NCI-H82 treated with DMSO at 0.1 percent for 48 hours (cell line): ENCODE data around the gene NPRL2.

ENCODE experiments used
- DNase-seq: peaks from one replicate; lab custom pipeline; 2025; ENCODE audit not compliant: unreplicated experiment; lab: John Stamatoyannopoulos, UW

NPRL2 gene

DNA sequence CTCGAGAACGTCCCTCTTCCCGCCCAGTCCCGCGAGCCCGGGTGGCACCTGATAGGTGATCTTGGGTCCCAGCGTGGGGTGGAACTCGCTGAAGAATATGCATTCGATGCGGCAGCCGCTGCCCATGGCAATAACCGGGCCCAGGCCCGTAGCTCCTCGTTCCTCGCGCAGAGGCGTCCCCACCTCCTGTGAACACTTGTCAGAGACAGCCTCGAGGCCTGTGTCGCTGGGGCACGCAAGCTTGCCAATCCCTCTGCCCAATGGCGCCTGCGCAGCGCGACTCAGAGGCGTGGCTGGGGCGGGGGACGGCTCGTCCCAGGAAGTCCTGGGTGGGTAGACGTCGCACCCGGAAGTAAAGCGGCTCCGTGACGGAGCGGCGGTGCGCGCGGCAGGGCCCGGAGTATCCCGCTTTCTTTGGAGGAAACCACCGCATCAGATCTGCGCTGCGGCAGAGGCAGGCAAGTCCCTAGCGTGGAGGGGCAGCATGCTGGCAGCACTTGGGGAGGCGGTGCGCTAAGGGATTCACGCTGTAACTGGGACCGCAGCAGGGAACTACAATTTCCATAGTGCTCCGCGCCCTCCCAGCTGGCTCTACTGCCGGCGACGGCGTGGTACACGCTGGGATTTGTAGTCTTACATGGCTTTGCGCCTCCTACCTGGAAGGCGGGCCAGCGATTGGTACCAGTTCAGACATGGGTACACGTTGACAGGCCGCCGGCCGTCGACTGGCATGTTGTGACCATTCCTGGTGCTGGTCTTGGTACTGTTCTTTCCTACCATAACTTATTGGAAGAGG lies at the start of gene NPRL2, which contains the start of gene CYB561D2:
Gene NPRL2, minus strand, starts transcription at position 249 of the 796 bp plus-strand sequence. Its CDS starts 123 bp downstream, at position 126.
Gene CYB561D2, plus strand, starts transcription at position 336 of the 796 bp plus-strand sequence. CDS start 572 bp downstream, outside the sequence.
- DNase-seq, result peak; percentile 62

DNA sequence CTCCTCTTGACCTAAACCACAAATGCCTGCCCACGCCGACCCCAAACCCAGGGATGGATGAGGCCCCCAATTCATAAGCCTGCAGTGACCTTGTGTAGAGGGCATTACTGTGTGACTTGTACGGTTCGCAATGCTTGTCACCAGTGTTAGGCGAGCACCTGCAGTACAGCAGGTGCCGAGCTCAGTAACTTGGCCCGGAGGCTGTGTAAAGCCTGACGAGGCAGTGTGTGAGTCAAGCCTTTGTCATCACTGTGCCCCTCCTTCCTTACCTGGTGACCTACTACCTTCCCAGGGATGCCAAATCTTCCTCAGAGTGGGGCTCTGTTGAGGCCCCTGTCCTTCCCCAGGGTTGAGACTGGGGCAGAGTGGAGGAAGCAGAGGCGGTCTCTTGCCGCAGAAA lies 45.9 kb upstream of the NPRL2 start:
- no peak for DNase-seq

DNA sequence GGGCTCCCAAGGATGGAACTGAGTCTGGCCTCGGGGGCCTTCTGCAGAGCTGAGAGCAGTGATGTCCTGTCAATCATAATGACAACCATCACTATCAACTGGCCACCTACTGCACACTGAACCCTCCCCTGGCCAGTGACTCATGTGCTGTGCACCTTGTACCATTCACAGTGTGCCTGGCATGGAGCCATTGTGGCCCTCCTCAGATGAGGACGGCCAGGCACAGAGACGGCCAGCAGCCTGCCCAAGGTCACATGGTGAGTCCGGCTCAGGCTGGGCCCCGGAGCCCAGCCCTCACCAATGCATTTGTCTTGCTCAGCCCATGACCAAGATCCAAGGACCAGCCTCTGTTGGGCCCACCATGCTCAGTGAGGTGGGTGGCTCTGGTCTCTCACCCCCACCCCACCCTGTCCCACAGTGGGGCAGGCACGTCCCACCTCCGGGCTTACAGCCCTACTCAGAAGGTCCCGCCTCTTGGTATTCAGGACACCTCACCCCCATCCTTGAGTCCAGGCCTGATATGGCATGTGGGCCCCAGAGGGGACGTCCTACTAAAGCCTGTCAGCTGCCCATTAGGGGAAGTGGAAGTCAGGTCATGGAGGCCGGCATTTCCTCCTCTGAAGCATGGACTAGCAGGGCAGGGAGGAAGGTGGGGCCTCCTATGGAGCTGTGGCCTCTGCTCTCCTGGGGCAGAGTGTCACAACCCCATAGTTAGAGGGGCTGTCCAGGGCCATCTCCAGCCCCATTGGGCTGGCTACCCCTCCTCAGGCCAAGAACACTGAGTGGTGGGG lies 44.7 kb upstream of the NPRL2 start:
- DNase-seq, result no peak

DNA sequence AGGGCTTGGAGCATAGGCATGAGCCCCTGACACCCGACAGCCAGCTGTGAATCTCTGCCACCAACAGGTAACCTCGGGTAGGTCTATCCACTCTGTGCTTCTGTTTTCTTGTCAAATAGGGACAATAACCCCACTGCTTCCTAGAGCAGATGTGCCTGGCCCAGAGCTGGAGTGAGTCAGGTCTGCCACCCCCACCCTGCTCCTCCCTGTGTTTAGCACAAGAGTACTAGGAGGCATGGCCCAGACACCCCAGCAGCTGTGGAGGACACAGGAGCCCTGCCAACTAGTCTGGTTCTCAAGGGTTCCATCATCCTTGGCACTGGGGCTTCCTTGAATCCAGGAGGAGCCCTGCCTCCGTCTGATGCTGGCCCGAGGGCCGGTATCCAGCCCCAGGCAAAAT lies 42.5 kb upstream of the NPRL2 start:
- no peak for DNase-seq

DNA sequence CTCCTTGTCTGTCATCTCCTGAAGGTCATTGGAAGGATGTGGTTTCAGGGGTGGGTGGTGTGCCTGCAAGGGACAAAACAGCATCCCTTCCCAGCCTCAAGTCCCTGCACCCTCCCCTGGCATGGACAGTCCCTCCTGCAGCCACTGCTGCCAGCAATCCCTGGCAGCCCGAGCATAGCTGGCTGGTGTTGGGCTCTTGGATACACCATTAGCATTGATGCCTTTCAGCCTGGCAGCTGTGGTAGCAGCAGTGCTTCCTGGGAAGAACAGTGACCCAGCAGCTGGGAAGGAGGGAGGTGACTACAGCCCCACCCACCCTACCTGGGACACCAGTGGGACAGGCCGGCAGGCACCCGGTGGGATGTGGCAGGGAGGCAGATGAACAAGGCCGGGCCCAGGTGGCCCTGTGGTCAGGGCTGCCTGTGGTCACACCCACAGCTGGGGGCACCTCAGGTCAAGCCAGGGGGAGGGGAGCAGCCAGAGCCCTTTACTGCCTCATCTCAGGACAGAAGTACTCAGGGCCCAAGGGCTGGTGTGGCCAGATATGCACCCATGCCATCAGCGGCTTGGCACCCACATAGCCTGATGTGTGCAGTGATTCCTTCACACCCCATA lies 41.6 kb upstream of the NPRL2 start:
- no peak for DNase-seq

DNA sequence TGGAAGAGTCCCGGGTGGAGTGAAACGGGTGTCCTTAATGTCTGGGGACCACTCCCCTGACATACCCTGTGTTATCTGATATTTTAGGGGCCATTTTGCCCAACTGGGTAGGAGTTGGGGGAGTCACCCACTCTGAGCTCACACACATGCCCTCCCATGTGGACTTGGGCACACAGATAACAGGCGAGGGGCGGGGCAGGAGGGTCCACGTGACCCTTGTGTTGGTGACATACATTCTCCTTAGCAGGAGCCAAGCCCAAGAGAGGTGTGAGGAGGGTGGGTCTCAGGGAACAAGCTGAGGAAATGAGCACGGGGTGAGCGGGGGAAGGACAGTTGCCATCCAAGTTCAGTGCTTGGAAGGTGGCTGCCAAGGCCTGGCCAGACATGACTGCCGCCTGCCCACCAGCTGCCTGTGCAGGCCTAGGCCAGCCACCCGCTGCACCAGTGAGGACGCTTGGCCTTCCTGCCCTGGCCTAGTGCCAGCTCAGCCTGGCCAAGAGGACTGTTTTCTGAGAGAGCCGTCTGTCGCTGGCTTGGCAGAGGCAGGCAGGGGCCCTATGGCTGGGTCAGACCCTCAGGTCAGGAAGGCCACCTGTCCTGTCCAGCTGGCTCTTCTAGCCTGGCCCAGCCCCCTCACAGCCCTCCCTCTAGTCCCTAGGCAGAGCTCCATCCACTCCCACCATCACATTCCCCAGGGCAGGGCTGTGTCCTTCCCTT lies 40.1 kb upstream of the NPRL2 start:
- DNase-seq, result no peak

DNA sequence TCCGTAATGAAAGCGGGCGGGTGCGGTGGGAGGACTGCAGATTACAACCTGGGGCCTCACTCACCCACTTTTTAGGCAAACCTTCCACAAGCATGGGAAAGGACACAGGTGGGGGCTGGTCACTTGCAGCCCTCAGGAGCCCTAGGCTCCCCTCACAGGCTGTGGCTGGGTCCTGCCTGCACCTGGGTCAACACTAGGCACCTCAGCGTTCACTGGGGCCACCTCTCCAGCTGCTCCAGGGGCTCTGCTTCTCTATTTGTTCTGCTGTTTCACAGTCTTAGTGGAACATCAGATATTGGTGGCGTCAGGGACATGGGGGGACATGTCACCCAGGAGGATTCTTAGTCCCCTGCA lies 38.8 kb upstream of the NPRL2 start:
- no peak for DNase-seq

DNA sequence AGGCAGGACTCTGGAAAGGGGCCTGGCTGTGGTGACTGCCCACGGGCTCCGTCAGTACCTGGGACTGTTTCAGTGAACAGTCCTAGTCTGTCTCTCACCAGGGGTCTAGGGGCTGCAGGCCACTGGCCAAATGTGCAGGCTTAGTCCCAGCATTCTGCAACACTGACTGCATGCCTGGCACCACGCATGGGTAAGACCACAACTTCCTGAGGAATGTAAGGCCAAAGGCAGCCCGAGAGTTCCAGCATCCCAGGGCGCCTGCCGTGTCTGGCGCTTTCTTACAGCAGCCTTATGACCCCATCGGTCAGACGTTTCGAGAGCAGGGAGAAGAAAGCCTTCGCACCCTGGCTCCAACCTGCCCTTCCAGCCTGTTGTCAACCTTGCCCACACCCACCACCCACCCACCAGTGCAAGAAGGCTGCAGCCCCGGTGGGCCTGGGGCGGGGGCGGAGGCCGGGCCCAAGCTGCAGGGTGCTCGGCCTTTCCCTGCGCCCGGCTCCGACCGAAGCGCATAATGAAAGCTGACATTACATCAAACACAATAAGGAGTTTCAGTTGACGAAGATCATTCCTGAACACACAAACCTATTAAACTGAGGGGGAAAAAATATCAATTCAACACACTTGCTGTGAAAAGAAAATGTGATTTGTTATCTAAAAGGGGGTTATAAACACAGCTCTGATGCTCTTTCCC lies 38.3 kb upstream of the NPRL2 start:
- DNase-seq, result no peak

DNA sequence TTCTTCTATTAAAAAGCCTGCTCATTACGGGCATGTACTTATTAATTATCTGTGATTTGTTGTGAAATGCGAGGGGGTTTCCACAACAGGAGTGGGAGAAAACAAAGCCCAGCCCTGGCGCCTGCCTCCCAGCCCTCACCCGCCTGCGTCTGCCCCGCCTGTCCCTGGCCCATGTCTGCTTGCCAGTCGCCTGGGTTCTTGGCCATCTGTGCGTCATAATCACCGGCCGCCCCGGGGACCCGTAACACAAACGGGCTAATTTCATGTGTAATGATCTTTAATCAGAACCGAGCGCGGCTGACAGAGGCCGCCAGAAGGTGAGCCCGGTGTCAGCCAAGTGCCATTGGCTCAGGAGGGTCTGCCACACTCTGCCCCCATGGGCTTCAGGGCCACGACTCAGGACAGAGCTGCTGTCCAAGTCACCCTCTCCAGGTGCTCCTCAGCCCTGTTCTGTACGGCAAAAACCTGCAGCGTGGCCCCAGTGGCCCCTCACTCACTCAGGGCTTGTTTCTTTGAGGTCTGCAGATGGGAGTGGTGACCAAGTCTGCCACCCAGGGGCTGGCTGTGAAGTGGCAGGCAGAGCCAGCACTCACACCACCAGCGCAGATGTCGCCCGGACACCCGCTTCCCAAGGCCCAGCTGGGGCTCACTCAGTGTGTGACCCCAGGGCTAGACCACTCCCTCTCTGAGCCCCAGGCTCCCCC lies 37.6 kb upstream of the NPRL2 start:
- DNase-seq, result no peak

DNA sequence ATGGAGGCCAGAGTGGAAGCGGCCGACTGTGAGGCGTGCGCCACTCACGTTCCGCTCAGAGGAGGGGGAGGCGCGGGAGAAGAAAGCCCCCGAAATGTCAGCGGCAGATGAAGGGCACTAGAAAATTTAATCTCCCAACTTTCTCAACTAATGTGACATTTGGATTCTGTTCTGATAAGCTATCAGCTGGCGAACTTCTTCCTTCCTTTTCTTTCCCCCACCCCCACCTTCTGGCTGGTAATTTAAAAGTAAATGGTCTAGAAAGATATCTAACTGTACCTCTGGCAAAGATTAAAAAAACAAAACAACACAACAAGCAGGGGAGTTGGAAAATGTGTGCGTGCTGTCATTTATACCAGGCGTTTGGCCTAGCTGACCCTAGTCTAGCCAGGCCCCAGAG lies 35.2 kb upstream of the NPRL2 start:
- no peak for DNase-seq

DNA sequence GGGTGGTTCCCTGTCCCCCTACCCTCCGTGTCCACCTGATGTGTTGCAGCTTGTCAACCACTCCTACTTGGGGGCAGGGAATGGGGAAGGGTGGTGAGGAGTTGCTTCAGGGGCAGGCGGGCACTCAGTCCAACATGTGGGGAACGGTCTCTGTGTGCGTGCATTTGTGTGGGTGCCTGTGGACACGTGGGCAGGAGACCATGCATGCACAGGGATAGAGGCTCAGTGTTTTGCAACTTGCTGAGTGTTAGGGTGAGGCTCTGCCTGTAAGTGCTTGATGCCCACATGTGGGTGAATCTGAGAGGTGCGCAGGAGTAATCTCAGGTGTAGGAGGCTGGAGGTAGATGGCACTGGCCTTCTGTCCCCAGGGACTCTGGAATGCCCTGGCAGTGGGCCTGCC lies 33.2 kb upstream of the NPRL2 start:
- no peak for DNase-seq

DNA sequence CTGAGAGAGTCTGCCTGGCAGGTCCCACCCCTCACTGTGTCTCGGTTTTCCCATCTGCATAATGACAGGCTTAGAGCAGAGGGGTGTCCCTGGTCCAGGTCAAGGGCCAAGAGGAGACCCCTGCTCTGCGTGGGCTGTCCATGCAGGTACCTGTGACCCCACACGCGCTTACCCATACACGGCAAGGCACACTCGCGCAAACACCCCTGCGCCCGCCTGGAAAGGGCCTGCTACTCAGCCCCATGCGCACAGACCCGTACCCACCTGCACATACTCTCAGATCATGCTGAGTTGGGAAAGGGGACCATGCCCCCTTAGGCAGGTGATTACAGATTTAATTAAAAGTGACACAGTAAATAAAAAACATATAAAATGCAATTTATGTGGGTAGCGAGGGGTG lies 32.1 kb upstream of the NPRL2 start:
- DNase-seq, result no peak

DNA sequence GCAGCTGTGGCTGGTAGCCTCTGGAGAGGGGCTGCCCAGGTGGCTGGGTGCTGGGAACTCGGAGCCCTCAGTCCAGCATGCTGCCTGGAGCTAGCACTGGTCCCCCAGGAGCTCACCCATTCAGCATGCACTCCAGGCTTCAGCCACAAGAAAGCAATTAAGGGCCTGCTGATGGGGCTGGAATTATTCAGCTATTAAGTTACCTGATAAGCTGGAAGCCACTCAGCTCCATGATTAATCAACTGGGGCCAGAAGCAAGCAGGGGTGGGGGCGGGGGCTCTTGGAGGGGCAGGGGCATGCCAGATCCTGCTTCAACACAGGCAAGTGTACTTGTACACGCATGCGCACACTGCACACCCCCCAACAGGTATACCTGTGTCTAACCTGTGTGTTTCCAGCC lies 30.8 kb upstream of the NPRL2 start:
- peak; percentile 36 for DNase-seq

DNA sequence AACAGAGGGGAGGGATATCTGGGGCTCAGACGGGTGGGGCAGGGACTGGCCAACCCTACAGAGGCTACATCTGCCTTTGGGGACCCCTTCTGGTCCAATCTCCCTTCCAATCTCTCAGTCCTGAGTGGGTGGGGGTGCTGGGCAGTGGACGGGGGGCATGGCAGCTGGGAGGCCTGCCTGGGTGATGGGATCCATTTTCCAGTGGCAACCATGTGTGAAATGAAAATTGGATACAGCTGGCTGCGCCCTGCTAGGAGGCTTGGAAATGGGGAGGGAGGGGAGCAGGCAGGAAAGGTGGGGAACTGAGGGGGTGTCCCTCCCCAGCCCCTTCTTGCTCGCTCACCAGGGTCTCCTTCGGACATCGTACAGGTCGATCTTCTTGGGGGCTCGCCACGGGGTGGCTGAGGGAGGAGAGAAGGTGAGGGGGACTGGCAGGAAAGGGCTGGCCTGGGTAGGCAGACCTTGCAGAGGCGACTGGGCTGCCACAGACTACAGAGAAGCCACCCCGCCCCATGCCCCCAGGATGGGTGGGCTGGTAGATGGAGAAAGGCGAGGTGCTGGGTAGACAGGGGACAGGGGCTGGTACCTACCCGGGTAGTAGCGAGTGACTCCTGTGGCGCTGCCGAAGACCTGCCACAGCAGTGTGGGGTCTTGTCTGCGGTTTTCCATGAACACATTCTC lies 30.0 kb upstream of the NPRL2 start:
- no peak for DNase-seq

DNA sequence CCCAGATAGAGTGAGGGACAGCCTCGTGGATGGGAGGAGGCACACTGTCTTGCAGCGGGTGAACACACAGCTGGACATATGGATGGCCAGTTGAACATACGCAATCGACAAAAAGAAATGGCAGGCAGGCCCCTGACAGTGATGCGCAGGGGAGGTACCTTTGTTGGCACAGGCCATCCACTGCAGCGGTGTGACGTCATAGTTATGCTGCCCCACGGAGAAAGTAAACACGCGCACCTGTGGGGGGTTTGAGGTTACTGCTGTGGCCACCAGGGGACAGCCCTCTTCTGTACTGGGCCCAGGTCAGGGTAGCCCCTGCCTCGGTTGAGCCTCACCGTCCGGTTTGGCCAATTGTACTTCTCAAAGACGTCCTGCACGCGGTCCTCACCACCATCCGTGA lies 28.2 kb upstream of the NPRL2 start:
- no peak for DNase-seq

DNA sequence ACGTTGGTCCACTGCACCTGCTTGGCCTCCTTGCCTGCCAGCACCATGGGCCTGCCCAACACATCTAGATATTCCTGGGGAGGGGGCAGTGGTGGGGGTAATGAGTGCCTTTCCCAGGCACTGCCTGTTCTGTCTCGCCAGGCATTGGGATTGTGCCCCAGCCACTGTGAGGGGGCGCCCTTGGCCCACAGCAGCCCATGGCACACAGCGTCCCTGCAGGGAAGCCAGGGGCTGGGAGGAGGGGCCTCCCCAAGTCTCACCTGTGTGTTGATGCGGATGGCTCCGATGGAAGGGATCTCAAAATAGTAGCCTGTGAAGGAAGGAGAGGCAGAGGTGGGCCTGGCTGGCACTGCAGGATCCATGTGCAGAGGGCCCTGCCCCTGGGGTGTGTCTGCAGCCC lies 27.4 kb upstream of the NPRL2 start:
- DNase-seq, result no peak

DNA sequence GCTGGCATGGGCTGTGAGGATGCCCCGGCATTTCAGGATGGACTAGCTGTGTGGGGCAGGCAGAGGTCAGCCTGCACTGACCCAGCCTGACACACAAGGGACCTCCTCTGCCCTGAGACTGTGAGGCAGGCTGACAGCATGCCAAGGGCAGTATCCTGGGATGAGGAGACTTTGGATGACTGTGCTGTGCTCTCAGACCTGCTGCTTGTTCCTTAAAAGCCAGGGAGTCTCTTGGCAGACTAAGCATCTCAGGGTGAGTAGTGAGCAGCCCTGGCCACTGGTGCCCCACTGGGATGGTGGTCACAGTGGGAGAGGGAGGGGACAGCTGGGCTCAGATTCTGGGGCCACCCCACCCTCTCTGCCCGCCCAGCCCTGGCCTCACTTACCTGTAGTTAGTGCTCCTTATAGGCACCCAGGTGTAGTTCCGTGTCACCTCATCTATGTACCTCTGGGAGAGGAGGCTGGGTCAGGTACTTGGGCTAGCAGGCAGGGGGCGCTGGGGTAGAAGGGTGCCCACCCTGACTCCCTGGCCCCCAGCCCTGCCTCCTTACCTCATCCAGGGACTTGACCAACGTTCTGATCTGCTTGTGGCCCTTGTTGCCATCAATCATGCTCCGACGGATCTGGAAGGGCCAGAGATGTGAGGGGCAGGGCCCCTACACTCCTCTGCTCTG lies 24.8 kb upstream of the NPRL2 start:
- DNase-seq, result no peak

DNA sequence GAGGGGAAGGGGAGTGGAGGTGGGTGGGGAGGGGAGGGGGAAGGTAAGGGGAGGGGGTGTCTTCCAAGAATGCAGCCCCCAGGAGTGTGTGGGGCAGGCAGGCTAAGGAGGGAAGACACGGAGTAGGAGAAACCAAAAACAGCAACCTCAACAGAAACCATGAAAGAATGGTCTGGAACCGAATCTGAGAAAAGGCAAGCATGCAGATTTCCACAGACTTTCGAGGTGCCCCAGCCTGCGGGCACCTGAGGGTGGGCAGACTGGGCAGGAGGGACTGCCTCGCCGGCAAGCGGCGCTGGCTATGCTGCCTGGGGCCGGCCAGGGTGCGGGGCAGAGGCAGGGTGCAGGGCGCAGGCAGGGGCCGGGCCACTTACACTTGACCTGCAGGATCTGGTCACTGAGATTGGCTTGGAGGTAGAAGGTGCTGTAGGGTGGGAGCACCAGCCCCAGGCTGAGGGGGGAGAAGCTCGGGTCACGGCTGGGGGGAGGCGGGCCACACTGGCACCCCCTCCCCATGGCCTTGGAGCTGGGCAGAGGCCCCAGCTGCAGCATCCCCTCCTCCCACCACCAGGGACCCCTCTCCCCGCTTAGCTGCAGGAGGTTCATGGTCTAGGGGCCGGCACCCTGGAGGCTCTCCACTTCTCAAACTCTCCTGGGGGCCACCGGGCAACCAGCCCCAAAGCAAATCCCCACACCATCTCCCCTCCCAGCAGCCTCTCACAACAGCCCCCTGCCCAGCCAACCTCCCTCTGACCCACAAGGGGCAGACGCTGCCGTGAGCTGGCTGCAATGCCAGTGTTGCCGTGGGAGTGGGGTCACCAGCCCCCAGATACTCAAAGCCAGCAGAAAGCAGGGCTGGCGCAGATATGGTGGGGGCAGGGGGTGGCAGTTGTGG lies 24.0 kb upstream of the NPRL2 start:
- DNase-seq, result no peak
